WTC11 (cell line): ENCODE data around the gene SLCO4A1. TPM values are rescaled to one million over a fixed set of nuclear protein-coding genes. Genes with fewer than 3 reads are reported as not detected.

Source experiments
- ATAC-seq: fragments of 200-7000 bp; cut with Tn5 transposase; 2 replicates; pipeline ENCODE4 v1.10.0; 2021; ENCODE audit warnings: mild to moderate bottlenecking, moderate library complexity
- CTCF ChIA-PET: fragments of 300-600 bp; sonication (Branson Sonifier 250); formaldehyde crosslinking; loops from one replicate; lab custom pipeline; 2021; ENCODE audit warnings: antibody characterized with exemption; lab: Charles Lee
- POLR2A ChIA-PET: fragments of 350-600 bp; sonication (Branson Sonifier 250); formaldehyde crosslinking; loops from one replicate; lab custom pipeline; 2021; ENCODE audit warnings: antibody characterized with exemption; lab: Charles Lee
- DNase-seq: peaks from one replicate; pipeline ENCODE4 v3.0.0; 2021; ENCODE audit warnings: low spot score
- H3K27ac Mint-ChIP-seq: 2 replicates; pipeline ENCODE4 v1.8.0; 2021; ENCODE audit warnings: mixed read lengths
- H3K27me3 Mint-ChIP-seq: 2 replicates; pipeline ENCODE4 v1.8.0; 2021; ENCODE audit warnings: low read depth, mild to moderate bottlenecking, moderate library complexity, mixed read lengths
- H3K36me3 Mint-ChIP-seq: 2 replicates; pipeline ENCODE4 v1.8.0; 2021; ENCODE audit warnings: mixed read lengths
- H3K4me1 Mint-ChIP-seq: 2 replicates; pipeline ENCODE4 v1.8.0; 2022; ENCODE audit warnings: mixed read lengths
- H3K4me3 Mint-ChIP-seq: 2 replicates; pipeline ENCODE4 v1.8.0; 2021; ENCODE audit warnings: mild to moderate bottlenecking, moderate library complexity, mixed read lengths
- H3K9me3 Mint-ChIP-seq: 2 replicates; pipeline ENCODE4 v1.8.0; 2021; ENCODE audit warnings: mixed read lengths
- ATF6 ChIP-seq: sonication (generic); formaldehyde crosslinking; IDR thresholded peaks from 2 replicates; pipeline ENCODE4 v1.8.1; 2023; ENCODE audit warnings: mild to moderate bottlenecking, missing genetic modification reagents
- CREB1 ChIP-seq: sonication (generic); formaldehyde crosslinking; IDR thresholded peaks from 2 replicates; pipeline ENCODE4 v1.8.0; 2023; ENCODE audit warnings: mild to moderate bottlenecking, missing genetic modification reagents
- E2F5 ChIP-seq: sonication (generic); formaldehyde crosslinking; IDR thresholded peaks from 2 replicates; pipeline ENCODE4 v1.8.1; 2022; ENCODE audit warnings: mild to moderate bottlenecking, moderate library complexity, missing genetic modification reagents
- EMX1 ChIP-seq: fragments of 250-450 bp; sonication (Bioruptor Pico); IDR thresholded peaks from 2 replicates; pipeline ENCODE4 v1.8.0; 2021; ENCODE audit warnings: mild to moderate bottlenecking
- FOXJ3 ChIP-seq: sonication (generic); formaldehyde crosslinking; IDR thresholded peaks from 2 replicates; pipeline ENCODE4 v1.9.0; 2021; ENCODE audit warnings: missing genetic modification reagents, mild to moderate bottlenecking, borderline replicate concordance
- FOXP1 ChIP-seq: sonication (generic); formaldehyde crosslinking; IDR thresholded peaks from 2 replicates; pipeline ENCODE4 v1.8.0; 2022; ENCODE audit warnings: missing genetic modification reagents, mild to moderate bottlenecking, moderate library complexity, borderline replicate concordance
- GABPB1 ChIP-seq: sonication (generic); formaldehyde crosslinking; IDR thresholded peaks from 2 replicates; pipeline ENCODE4 v1.8.1; 2023; ENCODE audit warnings: mild to moderate bottlenecking, missing genetic modification reagents
- GTF2I ChIP-seq: fragments of 250-450 bp; sonication (Bioruptor Pico); conservative IDR thresholded peaks from 2 replicates; pipeline ENCODE4 v1.4.0; 2021; ENCODE audit warnings: mild to moderate bottlenecking
- JAZF1 ChIP-seq: fragments of 250-450 bp; sonication (Bioruptor Pico); IDR thresholded peaks from 2 replicates; pipeline ENCODE4 v1.9.0; 2021; ENCODE audit warnings: moderate library complexity, mild to moderate bottlenecking, inconsistent platforms
- PREB ChIP-seq: sonication (generic); formaldehyde crosslinking; IDR thresholded peaks from 2 replicates; pipeline ENCODE4 v1.8.1; 2022; ENCODE audit warnings: mild to moderate bottlenecking, missing genetic modification reagents, moderate library complexity, borderline replicate concordance
- RELA ChIP-seq: sonication (generic); formaldehyde crosslinking; IDR thresholded peaks from 2 replicates; pipeline ENCODE4 v1.8.1; 2022; ENCODE audit warnings: missing genetic modification reagents, mild to moderate bottlenecking, borderline replicate concordance
- SOX15 ChIP-seq: fragments of 250-450 bp; sonication (Bioruptor Pico); IDR thresholded peaks from 2 replicates; pipeline ENCODE4 v1.9.0; 2021; ENCODE audit warnings: mild to moderate bottlenecking
- SP1 ChIP-seq: sonication (generic); formaldehyde crosslinking; conservative IDR thresholded peaks from 2 replicates; pipeline ENCODE4 v1.8.1; 2022; ENCODE audit warnings: missing genetic modification reagents
- TEAD4 ChIP-seq: sonication (generic); formaldehyde crosslinking; IDR thresholded peaks from 2 replicates; pipeline ENCODE4 v1.8.0; 2022; ENCODE audit warnings: mild to moderate bottlenecking, missing genetic modification reagents
- USF1 ChIP-seq: sonication (generic); formaldehyde crosslinking; IDR thresholded peaks from 2 replicates; pipeline ENCODE4 v1.8.0; 2022; ENCODE audit warnings: mild to moderate bottlenecking, missing genetic modification reagents
- ZNF281 ChIP-seq: sonication (generic); formaldehyde crosslinking; IDR thresholded peaks from 2 replicates; pipeline ENCODE4 v1.8.0; 2023; ENCODE audit warnings: mild to moderate bottlenecking, missing genetic modification reagents
- ZNF317 ChIP-seq: sonication (generic); formaldehyde crosslinking; IDR thresholded peaks from 2 replicates; pipeline ENCODE4 v1.8.1; 2023; ENCODE audit warnings: low read depth, mild to moderate bottlenecking, moderate library complexity, missing genetic modification reagents, borderline replicate concordance
- total RNA-seq: library from RNA; stranded (reverse); gene quantifications from 3 replicates; pipeline ENCODE4 v1.2.3, GENCODE V29; 2021

The SLCO4A1 gene
- total RNA-seq, 1 experiment from 2014 or later = 19.9 TPM

GRCh38 chr20:62638679-62639406 is 3.5 kb upstream of the SLCO4A1 start:
- ChIA-PET CTCF (interaction anchor here (2.6 kb wide), 1 partner anchor 22 kb away, joined by 9 read pairs; no protein-coding TSS in a partner anchor), POLR2A (no interaction called here)
- ATAC-seq (no peak), DNase-seq (no peak)
- no peaks in the 10 kb centered on the region for H3K36me3 Mint-ChIP-seq
- no peak overlapping the region for H3K27ac Mint-ChIP-seq
- TF ChIP-seq ZNF281 (CRISPR knock-in tag) (no peak), E2F5 (CRISPR knock-in tag) (no peak), PREB (CRISPR knock-in tag) (no peak), FOXJ3 (CRISPR knock-in tag) (no peak), SOX15 (no peak), USF1 (CRISPR knock-in tag) (no peak), GTF2I (CRISPR knock-in tag) (no peak), JAZF1 (CRISPR knock-in tag) (no peak), SP1 (CRISPR knock-in tag) (no peak), CREB1 (no peak), ZNF317 (0 out of 2 replicates have a peak, but pooled peaks have one; percentile 51), RELA (CRISPR knock-in tag) (no peak), TEAD4 (CRISPR knock-in tag) (no peak), ATF6 (CRISPR knock-in tag) (no peak), FOXP1 (CRISPR knock-in tag) (peak; percentile 19; the same call in 1 of the 2 replicates), EMX1 (CRISPR knock-in tag) (no peak)
- peaks cover 18% of the 10 kb centered on the region for H3K4me1 Mint-ChIP-seq
- H3K27me3 Mint-ChIP-seq = peaks cover 35% of the 10 kb centered on the region
- no peak overlapping the region for H3K4me3 Mint-ChIP-seq
- no peaks in the 10 kb centered on the region for H3K9me3 Mint-ChIP-seq

GRCh38 chr20:62639765-62640164 is 2.5 kb upstream of the SLCO4A1 start:
- H3K4me3 Mint-ChIP-seq = no peak overlapping the region
- POLR2A ChIA-PET = interaction anchor here (0.6 kb wide), 1 partner anchor 299 kb away, joined by 4 read pairs; no protein-coding TSS in a partner anchor
- H3K4me1 Mint-ChIP-seq = peaks cover 18% of the 10 kb centered on the region
- TF ChIP-seq SOX15 (no peak), GABPB1 (CRISPR knock-in tag) (peak; percentile 59)
- no peak overlapping the region for H3K27ac Mint-ChIP-seq
- ATAC-seq = no peak
- H3K36me3 Mint-ChIP-seq = no peaks in the 10 kb centered on the region
- H3K9me3 Mint-ChIP-seq = no peaks in the 10 kb centered on the region
- CTCF ChIA-PET = interaction anchor here (2.5 to 2.6 kb wide), 2 partner anchors 23 to 140 kb away, joined by 7 to 9 read pairs; no protein-coding TSS in a partner anchor
- no peak for DNase-seq
- H3K27me3 Mint-ChIP-seq = peaks cover 40% of the 10 kb centered on the region
